ENCODE data around the gene PITPNC1. TPM values are rescaled to one million over a fixed set of nuclear protein-coding genes. Genes with fewer than 3 reads are reported as not detected.

Gene PITPNC1
- polyA plus RNA-seq, 1 donor from 2014 or later, result 18.8 TPM

DNA sequence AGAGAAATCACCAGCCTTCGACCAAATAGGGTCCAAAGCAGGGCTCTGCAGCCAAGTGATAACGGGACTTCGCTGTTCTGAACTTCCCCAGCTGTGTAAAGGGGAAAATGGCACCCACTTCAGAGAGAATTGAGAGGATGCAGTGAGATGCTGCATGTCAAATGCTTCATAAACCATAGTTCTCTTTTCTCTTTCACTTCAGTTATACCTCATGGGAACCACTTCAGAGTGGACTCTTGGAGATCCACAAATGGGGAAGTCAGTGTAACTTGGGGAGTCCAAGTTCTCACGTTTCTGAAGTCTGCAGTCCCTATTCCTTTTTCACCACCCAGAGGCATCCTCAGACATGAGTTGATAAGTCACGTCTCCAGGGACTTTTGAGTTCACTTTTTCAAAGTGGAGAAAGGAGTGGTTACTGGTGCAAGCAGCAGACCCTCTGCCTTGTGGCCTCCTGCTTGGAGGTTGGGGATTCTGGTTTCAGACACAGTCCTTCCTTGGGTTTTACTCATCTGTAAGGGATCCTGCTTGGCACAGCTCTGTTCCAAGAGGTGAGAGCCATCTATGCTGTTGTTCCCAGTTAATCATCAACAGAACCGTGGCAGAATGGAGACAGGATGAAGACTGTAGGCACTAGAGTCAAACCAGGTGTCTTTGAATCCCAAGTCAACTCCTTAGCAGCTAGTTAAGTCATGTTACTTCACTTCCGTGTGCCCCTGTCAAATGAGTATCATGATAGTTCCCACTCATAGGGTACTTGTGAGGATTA lies 217.2 kb downstream of the PITPNC1 start:
- Histone ChIP-seq H4K20me1 (ENCODE audit: insufficient read depth) (no peaks in the 10 kb centered on the region), H3K9ac (ENCODE audit: low read length) (no peak overlapping the region), H3K27me3 (ENCODE audit: insufficient read depth, low read depth, low read length) (no peaks in the 10 kb centered on the region), H2AFZ (ENCODE audit: low read depth, low read length) (no peak overlapping the region), H3F3A (ENCODE audit: insufficient read depth, low read length, poor library complexity, severe bottlenecking) (no peaks in the 10 kb centered on the region), H3K4me3 (ENCODE audit: low read length) (no peak overlapping the region), H3K9me3 (ENCODE audit: low read length) (peaks cover 4% of the 10 kb centered on the region), H3K36me3 (ENCODE audit: insufficient read depth, low read length) (no peaks in the 10 kb centered on the region), H3K27ac (ENCODE audit: low read length) (no peak overlapping the region), H3K9me2 (ENCODE audit: insufficient read depth, low read length) (no peaks in the 10 kb centered on the region), H3K4me2 (ENCODE audit: low read length) (no peak overlapping the region), H3K79me2 (replicated peaks; ENCODE audit: insufficient read depth, low read length) (no peaks in the 10 kb centered on the region)
- TF ChIP-seq TAF1 (IDR thresholded peaks at IDR 0.05; ENCODE audit: low read depth) (no peak), EZH2 (IDR thresholded peaks at IDR 0.05; ENCODE audit: borderline replicate concordance, insufficient read depth, low read length, poor library complexity, severe bottlenecking) (no peak), SMC3 (conservative IDR thresholded peaks at IDR 0.05; ENCODE audit: poor library complexity) (no peak), MXI1 (conservative IDR thresholded peaks at IDR 0.05; ENCODE audit: poor library complexity, severe bottlenecking) (no peak), RAD21 (conservative IDR thresholded peaks at IDR 0.05) (no peak), POLR2AphosphoS5 (IDR thresholded peaks at IDR 0.05) (no peak), EP300 (conservative IDR thresholded peaks at IDR 0.05; ENCODE audit: poor library complexity, severe bottlenecking) (no peak)
- TF ChIP-seq, protein P1, sequence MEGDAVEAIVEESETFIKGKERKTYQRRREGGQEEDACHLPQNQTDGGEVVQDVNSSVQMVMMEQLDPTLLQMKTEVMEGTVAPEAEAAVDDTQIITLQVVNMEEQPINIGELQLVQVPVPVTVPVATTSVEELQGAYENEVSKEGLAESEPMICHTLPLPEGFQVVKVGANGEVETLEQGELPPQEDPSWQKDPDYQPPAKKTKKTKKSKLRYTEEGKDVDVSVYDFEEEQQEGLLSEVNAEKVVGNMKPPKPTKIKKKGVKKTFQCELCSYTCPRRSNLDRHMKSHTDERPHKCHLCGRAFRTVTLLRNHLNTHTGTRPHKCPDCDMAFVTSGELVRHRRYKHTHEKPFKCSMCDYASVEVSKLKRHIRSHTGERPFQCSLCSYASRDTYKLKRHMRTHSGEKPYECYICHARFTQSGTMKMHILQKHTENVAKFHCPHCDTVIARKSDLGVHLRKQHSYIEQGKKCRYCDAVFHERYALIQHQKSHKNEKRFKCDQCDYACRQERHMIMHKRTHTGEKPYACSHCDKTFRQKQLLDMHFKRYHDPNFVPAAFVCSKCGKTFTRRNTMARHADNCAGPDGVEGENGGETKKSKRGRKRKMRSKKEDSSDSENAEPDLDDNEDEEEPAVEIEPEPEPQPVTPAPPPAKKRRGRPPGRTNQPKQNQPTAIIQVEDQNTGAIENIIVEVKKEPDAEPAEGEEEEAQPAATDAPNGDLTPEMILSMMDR (IDR thresholded peaks at IDR 0.05; ENCODE audit: poor library complexity, severe bottlenecking), result no peak
- TF ChIP-seq, protein P2, sequence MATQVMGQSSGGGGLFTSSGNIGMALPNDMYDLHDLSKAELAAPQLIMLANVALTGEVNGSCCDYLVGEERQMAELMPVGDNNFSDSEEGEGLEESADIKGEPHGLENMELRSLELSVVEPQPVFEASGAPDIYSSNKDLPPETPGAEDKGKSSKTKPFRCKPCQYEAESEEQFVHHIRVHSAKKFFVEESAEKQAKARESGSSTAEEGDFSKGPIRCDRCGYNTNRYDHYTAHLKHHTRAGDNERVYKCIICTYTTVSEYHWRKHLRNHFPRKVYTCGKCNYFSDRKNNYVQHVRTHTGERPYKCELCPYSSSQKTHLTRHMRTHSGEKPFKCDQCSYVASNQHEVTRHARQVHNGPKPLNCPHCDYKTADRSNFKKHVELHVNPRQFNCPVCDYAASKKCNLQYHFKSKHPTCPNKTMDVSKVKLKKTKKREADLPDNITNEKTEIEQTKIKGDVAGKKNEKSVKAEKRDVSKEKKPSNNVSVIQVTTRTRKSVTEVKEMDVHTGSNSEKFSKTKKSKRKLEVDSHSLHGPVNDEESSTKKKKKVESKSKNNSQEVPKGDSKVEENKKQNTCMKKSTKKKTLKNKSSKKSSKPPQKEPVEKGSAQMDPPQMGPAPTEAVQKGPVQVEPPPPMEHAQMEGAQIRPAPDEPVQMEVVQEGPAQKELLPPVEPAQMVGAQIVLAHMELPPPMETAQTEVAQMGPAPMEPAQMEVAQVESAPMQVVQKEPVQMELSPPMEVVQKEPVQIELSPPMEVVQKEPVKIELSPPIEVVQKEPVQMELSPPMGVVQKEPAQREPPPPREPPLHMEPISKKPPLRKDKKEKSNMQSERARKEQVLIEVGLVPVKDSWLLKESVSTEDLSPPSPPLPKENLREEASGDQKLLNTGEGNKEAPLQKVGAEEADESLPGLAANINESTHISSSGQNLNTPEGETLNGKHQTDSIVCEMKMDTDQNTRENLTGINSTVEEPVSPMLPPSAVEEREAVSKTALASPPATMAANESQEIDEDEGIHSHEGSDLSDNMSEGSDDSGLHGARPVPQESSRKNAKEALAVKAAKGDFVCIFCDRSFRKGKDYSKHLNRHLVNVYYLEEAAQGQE (IDR thresholded peaks at IDR 0.05; ENCODE audit: borderline replicate concordance), result no peak

GRCh38 chr17:67600408-67600807 lies 223.3 kb downstream of the PITPNC1 start:
- Histone ChIP-seq H3K9me2 (ENCODE audit: insufficient read depth, low read length) (no peaks in the 10 kb centered on the region), H4K20me1 (ENCODE audit: insufficient read depth) (no peaks in the 10 kb centered on the region), H3K36me3 (ENCODE audit: insufficient read depth, low read length) (no peaks in the 10 kb centered on the region), H3K27me3 (ENCODE audit: insufficient read depth, low read depth, low read length) (no peaks in the 10 kb centered on the region), H3K79me2 (replicated peaks; ENCODE audit: insufficient read depth, low read length) (no peaks in the 10 kb centered on the region), H2AFZ (ENCODE audit: low read depth, low read length) (no peak overlapping the region), H3K9me3 (ENCODE audit: low read length) (no peaks in the 10 kb centered on the region), H3K4me3 (ENCODE audit: low read length) (no peak overlapping the region), H3K4me2 (ENCODE audit: low read length) (no peak overlapping the region), H3K9ac (ENCODE audit: low read length) (no peak overlapping the region), H3K27ac (ENCODE audit: low read length) (no peak overlapping the region), H3F3A (ENCODE audit: insufficient read depth, low read length, poor library complexity, severe bottlenecking) (no peaks in the 10 kb centered on the region)
- TF ChIP-seq TAF1 (IDR thresholded peaks at IDR 0.05; ENCODE audit: low read depth) (no peak), SMC3 (conservative IDR thresholded peaks at IDR 0.05; ENCODE audit: poor library complexity) (no peak), EP300 (conservative IDR thresholded peaks at IDR 0.05; ENCODE audit: poor library complexity, severe bottlenecking) (no peak), EZH2 (IDR thresholded peaks at IDR 0.05; ENCODE audit: borderline replicate concordance, insufficient read depth, low read length, poor library complexity, severe bottlenecking) (no peak), RAD21 (conservative IDR thresholded peaks at IDR 0.05) (no peak), POLR2AphosphoS5 (IDR thresholded peaks at IDR 0.05) (no peak), MXI1 (conservative IDR thresholded peaks at IDR 0.05; ENCODE audit: poor library complexity, severe bottlenecking) (no peak)
- TF ChIP-seq, protein P2 (IDR thresholded peaks at IDR 0.05; ENCODE audit: borderline replicate concordance), result no peak
- TF ChIP-seq, protein P1 (IDR thresholded peaks at IDR 0.05; ENCODE audit: poor library complexity, severe bottlenecking), result no peak

Data from neural cell (in vitro differentiated cells).